HG03108 (cell line): ENCODE data around the gene C20orf173.

Experiments used
- ATAC-seq: cut with Tn5 transposase; IDR thresholded peaks from one replicate; pipeline ENCODE4 v1.9.1; 2021; ENCODE audit warnings: moderate library complexity; ENCODE audit not compliant: unreplicated experiment

C20orf173 gene

DNA sequence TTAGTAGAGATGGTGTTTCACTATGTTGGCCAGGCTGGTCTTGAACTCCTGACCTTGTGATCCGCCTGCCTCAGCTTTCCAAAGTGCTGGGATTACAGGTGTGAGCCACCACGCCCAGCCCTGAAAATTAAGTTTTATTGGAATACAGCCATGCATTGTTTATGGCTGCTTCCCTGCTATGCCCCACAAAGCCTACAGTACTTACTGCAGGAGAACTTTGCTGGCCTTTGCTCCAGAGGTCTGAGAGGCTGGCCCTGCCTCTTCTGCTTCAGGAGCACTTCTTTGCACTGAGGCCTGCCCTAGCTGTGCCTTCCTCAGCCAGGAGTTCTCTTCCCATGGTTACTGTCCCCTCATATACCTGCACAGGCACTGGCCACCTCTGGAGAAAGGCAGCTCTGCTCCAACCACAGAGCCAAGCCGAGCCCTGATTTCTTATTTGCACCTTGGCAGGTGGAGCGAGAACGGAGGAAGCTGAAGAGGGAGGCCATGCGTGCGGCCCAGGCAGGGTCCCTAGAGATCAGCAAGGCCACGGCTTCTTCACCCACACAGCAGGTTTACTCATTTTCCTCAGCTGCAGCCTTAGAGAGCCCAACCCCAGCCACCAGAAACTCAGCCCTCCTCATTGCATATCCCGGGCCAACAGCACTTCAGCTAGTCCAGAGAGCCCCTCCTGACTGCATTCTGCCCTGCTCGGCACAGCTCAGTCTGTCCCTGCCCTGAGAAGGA is 20.8 kb downstream of the C20orf173 start:
- no peak for ATAC-seq

DNA sequence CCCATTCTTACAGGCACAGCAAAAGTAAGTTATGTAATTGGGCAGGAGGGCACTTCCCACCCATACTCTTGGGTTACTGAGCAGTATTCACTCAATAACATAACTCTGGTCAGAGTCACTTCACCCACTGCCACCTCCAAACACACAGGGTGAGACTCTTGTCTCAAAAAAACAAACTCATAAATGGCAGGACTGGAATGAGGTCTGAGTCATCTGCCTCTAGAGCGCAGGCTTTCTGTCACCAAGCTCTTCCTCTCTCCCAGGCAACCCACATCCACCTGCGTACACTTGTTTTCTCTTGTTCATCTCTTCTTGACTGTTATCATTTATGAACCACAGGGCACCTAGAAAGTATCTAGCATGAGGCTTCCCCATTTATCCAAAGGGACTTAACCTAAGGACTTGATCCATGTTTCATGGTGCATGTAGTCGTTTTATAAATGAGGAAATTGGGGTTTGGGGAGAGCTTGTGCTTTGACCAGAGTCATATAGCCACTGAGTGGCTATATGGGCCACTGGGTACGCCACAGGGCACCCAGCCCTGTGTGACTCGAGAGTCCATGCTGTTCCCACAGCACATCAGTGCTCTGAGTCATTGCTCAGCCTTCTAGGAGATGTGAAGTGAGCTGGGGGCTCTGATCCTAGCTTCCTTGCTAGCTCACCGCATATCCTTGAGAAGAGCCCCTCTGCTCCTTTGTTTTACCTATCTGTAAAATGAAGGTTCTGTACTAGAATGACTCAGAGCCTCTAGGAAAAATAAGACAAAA is 22.4 kb downstream of the C20orf173 start:
- ATAC-seq: no peak

DNA sequence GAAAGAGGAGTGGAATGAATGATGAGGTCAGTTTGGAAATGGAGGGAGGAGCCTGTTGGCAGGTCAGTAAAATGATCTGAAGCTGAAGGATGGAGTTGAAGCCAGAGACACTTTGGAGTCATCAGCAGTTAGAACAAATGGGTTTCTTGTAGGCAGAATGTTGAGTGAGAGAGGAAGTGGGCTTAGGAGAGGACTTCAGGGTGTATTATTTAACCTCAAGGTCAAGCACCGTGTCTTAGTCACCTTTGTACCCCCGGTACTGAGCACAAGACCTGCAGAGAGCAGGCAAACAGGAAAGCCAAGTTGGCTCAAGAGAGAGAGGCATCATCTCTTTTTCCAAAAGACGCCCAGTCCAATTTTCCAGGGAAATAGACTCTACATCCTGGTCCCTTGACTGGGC is 23.3 kb downstream of the C20orf173 start:
- ATAC-seq: no peak

DNA sequence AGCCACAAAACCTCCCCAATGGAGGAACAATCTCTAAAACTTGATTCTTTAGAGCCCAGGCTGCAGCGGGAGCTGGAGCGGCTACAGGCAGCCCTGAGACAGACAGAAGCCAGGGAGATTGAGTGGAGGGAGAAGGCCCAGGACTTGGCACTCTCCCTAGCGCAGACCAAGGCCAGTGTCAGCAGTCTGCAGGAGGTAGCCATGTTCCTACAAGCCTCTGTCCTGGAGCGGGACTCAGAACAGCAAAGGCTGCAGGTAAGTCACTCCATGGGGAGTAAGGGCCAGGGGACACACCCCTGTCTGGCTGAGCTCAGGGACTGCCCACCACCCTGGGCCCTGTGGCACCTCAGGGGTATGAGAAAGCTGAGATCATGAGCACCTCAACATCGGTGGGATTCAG is 24.7 kb downstream of the C20orf173 start:
- no peak for ATAC-seq

DNA sequence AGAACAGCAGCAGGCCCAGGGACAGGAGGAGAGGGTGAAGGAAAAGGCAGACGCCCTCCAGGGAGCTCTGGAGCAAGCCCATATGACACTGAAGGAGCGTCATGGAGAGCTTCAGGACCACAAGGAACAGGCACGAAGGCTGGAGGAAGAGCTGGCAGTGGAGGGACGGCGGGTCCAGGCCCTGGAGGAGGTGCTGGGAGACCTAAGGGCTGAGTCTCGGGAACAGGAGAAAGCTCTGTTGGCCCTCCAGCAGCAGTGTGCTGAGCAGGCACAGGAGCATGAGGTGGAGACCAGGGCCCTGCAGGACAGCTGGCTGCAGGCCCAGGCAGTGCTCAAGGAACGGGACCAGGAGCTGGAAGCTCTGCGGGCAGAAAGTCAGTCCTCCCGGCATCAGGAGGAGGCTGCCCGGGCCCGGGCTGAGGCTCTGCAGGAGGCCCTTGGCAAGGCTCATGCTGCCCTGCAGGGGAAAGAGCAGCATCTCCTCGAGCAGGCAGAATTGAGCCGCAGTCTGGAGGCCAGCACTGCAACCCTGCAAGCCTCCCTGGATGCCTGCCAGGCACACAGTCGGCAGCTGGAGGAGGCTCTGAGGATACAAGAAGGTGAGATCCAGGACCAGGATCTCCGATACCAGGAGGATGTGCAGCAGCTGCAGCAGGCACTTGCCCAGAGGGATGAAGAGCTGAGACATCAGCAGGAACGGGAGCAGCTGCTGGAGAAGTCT is 25.5 kb downstream of the C20orf173 start:
- no peak for ATAC-seq

DNA sequence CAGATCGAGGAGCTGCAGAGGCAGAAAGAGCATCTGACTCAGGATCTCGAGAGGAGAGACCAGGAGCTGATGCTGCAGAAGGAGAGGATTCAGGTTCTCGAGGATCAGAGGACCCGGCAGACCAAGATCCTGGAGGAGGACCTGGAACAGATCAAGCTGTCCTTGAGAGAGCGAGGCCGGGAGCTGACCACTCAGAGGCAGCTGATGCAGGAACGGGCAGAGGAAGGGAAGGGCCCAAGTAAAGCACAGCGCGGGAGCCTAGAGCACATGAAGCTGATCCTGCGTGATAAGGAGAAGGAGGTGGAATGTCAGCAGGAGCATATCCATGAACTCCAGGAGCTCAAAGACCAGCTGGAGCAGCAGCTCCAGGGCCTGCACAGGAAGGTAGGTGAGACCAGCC is 26.2 kb downstream of the C20orf173 start:
- ATAC-seq: no peak

DNA sequence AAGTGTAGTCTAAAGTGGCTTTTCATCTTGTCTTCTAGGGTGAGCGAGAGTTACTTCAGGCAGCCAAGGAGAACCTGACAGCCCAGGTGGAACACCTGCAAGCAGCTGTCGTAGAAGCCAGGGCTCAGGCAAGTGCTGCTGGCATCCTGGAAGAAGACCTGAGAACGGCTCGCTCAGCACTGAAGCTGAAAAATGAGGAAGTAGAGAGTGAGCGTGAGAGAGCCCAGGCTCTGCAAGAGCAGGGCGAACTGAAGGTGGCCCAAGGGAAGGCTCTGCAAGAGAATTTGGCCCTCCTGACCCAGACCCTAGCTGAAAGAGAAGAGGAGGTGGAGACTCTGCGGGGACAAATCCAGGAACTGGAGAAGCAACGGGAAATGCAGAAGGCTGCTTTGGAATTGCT is 27.1 kb downstream of the C20orf173 start:
- peak; percentile 71 for ATAC-seq

DNA sequence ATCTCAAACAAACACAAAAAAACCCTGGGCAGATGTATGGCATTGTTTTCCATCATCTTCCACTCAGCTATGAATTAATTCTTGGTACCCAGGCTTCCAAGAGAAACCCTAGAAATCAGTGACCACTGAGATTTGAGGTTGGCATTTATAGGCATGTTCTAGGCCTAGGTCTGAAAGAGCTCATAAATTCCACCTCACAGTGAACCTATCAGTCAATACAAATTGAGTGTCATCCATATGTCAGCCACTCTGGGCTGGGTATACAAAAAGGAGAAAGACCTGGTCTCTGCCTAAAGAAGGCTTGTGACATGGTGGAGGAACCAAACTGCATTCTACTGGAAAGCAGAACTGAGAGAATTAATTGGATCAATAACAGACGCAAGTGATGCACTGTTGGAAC is 30.2 kb downstream of the C20orf173 start:
- ATAC-seq: no peak

DNA sequence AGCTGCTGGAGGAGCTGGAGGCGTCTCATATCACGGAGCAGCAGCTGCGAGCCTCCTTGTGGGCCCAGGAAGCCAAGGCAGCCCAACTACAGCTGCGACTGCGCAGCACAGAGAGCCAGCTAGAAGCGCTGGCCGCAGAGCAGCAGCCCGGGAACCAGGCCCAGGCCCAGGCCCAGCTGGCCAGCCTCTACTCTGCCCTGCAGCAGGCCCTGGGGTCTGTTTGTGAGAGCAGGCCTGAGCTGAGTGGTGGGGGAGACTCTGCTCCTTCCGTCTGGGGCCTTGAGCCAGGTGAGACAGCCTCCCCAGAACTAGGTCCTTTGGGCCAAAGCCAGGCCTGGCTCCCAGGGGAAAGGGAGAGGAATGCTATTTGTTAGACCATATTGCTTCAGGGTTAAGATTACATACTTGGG is 31.7 kb downstream of the C20orf173 start:
- ATAC-seq: no peak

DNA sequence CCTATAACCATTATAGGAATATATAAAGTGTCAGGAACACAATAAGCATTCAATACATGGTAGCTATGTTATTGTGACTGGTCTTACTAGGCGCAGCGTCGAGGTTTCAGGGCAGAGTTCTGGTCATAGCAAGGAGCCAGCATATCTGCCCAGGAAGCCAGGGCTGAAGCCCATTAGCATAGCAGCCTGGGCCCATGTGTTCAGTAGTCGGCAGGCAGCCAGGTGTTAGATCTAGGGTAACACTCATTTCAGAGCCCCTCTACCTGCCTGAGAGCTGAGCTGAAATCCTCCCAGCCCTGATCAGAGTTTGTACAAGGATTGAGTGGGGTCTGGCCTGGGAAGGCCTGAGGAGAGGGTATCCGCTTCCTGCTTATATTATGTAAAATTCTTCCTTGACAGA is 32.1 kb downstream of the C20orf173 start:
- ATAC-seq: no peak

DNA sequence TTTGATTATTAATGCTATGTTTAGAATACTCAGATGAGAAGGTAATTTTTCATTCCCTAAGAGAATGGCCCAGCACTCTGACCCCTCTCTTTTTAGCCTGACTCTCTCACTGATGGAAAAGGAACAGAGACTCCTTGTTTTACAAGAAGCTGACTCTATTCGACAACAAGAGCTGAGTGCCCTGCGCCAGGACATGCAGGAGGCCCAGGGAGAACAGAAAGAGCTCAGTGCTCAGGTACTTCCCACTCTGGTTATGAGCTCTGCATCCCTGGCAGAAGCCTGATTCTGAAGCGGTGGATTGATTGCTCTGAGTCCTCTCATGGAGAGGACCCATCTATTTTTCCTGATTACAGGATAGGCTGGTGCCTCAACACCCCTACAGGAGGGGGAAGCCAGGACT is 33.0 kb downstream of the C20orf173 start:
- no peak for ATAC-seq

DNA sequence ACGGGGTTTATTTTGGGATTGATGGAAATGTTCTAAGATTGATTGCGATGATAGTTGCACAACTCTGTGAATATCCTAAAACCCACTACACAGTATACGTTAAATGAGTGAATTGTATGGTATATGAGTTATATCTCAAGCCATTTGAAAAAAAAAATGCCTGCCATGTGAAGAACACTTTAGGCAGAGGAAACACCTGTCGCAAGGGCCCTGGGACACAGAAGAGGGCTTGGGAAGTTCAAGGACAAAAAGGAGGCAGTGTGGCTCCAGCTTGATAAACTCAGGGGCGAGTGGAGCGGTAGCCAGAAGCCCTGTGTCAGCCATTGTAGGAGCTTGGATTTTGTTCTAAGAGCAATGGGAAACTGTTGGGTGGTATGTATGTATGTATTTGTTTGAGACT is 37.1 kb downstream of the C20orf173 start:
- ATAC-seq: no peak

DNA sequence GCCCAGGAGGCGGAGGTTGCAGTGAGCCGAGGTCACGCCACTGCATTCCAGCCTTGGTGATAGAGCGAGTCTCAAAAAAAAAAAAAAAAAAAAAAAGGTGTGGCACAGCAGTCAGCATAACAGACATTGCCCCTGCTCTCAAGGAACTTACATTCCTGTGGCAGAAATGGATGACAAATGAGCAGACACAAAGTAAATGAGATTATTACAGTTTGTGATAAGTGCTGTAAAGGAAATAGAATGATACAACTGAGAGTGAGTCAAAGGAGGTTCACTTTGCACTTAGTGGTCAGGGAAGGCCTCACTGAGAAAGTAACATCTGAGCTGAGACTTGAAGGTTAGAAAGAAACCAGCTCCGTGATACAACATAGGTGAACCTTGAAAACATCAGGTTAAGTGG is 37.6 kb downstream of the C20orf173 start:
- ATAC-seq: no peak

DNA sequence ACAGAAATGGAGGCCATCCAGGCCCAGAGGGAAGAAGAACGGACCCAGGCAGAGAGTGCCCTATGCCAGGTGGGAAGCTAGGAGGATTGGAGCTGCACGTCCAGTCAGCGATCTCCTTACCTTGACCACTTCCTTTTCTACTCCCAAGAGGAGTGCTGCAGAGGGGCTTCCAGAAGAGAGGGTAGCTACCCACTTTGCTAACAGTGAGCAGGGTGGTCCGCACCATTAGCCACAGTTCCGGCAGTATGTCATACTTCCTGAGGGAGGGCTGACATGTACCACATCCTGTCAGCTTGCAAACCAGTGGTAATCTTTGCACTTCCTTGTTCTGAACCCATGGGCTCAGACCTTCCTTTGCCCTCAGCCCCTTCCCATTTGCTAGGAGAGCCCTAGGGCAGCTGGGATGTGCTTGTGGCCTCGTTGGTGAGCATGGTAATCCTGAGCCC is 38.7 kb downstream of the C20orf173 start:
- ATAC-seq: peak; percentile 94

DNA sequence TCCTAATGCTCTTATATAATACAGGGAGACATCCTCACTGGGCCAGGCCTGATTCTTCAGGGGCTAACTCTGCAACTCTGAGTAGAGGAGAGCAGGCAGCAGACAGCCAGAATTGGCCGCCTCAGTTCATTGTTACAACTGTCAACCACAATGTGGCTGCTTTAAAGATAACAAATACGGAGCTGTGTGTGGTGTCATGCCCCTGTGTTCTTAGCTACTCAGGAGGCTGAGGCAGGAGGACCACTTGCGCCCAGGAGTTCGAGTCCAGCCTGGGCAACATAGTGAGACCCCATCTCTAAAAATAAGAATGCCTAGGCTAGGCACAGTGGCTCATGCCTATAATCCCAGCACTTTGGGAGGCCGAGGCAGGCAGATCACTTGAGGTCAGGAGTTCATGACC is 39.7 kb downstream of the C20orf173 start:
- ATAC-seq: no peak

DNA sequence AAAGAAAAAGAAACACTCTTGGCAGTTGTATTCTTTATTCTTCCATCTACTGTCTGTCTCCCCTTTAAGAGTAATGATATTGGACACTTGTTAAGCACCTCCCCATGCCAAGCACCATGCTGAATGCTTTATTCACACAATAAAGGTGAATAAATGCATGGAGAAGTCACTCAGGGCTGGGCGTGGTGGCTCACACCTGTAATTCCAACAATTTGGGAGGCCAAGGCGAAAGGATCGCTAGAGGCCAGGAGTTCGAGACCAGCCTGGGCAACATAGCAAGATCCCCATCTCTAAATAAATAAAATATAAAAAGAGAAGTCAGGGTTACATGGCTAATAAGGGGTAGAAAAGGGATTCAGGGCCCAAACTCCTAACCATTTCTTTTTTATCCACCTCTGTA is 42.0 kb downstream of the C20orf173 start:
- no peak for ATAC-seq

DNA sequence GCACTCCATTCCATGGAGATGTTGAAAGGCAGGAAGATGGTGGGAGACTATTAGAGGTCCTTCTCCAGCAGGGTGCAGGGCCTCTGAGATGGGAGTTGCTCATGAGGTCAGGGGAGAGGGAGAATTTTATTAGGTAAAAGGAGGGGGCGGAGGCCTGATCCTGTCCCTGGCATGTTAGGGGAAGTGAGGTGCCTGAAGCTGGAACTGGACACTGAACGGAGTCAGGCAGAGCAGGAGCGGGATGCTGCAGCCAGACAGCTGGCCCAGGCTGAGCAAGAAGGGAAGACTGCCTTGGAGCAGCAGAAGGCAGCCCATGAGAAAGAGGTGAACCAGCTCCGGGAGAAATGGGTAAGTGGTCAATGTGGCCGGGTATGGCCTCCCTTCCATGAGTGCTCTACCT is 49.7 kb downstream of the C20orf173 start:
- ATAC-seq: no peak

DNA sequence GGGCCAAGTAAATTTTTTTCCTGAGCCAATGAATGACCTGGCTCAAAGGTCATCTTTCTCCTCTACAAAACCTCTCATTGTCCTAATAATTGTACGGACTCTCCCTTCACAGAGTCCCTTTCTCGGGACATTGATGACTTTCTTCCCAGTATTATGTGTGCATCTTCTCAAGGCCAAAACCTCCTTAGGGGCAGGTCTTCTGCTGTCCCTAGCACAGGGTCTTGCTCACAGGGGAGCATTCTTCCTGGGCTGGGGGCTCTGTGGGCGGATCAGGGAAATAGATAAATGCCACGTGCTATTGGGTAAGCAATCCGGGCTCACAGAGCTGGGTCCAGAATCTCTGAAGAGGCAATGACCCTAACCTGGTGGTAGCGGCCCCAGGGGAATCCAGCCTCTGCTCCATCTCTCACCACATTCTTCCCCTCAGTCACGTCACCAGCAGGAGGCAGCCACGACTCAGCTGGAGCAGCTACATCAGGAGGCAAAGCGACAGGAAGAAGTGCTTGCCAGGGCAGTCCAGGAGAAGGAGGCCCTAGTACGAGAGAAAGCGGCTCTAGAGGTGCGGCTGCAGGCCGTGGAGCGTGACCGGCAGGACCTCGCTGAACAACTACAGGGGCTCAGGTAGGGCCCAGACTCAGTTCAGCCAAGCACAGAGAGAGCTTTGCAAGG is 50.5 kb downstream of the C20orf173 start:
- no peak for ATAC-seq
